ENCODE measurements around the gene NFIC.

DNA sequence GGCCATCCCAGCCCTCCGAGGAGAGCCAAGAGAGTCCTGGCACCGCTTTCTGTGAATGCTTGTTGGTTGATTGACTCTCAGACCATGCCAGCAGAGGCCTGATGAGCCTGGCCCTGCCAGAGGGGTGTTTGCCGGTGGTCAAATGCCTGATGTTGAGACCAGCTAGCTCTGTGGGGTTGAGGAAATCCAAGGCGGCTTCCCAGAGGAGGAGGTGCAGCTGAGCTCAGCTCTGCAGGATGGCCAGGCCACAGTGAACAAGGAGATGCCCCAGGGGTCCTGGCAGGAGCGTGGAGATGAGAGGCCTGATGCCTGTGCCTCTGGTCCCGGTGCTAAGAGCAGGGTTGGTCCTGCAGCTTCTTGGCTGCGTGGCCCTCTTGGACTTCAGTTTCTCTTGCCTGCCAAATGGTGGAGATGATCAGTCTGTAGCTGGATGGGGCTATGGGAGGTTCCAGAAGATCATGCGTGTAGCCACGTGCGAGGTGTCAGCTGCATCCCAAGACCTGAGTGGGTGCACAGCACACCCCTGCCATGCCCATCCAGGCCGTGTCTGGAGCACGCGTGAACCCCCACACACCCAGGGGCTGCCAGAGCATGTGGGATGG is 16.8 kb downstream of the NFIC start:
- TF ChIP-seq EGR1 (IDR thresholded peaks at IDR 0.05) (no peak), CREB1 (IDR thresholded peaks at IDR 0.05; ENCODE audit: low read depth) (no peak), TAF1 (IDR thresholded peaks at IDR 0.05; ENCODE audit: low read depth) (no peak), RAD21 (IDR thresholded peaks at IDR 0.05; ENCODE audit: low read depth) (no peak), MAX (IDR thresholded peaks at IDR 0.05) (no peak)
- TF ChIP-seq, protein P1, sequence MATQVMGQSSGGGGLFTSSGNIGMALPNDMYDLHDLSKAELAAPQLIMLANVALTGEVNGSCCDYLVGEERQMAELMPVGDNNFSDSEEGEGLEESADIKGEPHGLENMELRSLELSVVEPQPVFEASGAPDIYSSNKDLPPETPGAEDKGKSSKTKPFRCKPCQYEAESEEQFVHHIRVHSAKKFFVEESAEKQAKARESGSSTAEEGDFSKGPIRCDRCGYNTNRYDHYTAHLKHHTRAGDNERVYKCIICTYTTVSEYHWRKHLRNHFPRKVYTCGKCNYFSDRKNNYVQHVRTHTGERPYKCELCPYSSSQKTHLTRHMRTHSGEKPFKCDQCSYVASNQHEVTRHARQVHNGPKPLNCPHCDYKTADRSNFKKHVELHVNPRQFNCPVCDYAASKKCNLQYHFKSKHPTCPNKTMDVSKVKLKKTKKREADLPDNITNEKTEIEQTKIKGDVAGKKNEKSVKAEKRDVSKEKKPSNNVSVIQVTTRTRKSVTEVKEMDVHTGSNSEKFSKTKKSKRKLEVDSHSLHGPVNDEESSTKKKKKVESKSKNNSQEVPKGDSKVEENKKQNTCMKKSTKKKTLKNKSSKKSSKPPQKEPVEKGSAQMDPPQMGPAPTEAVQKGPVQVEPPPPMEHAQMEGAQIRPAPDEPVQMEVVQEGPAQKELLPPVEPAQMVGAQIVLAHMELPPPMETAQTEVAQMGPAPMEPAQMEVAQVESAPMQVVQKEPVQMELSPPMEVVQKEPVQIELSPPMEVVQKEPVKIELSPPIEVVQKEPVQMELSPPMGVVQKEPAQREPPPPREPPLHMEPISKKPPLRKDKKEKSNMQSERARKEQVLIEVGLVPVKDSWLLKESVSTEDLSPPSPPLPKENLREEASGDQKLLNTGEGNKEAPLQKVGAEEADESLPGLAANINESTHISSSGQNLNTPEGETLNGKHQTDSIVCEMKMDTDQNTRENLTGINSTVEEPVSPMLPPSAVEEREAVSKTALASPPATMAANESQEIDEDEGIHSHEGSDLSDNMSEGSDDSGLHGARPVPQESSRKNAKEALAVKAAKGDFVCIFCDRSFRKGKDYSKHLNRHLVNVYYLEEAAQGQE (IDR thresholded peaks at IDR 0.05; ENCODE audit: low read depth): no peak

Data from Ishikawa (cell line).